Measurements from ENCODE around the gene NMRAL1. TPM values are rescaled to one million over a fixed set of nuclear protein-coding genes. Genes with fewer than 3 reads are reported as not detected.

The NMRAL1 gene
- total RNA-seq: 21.7 and 25.0 TPM in 2 replicates

DNA sequence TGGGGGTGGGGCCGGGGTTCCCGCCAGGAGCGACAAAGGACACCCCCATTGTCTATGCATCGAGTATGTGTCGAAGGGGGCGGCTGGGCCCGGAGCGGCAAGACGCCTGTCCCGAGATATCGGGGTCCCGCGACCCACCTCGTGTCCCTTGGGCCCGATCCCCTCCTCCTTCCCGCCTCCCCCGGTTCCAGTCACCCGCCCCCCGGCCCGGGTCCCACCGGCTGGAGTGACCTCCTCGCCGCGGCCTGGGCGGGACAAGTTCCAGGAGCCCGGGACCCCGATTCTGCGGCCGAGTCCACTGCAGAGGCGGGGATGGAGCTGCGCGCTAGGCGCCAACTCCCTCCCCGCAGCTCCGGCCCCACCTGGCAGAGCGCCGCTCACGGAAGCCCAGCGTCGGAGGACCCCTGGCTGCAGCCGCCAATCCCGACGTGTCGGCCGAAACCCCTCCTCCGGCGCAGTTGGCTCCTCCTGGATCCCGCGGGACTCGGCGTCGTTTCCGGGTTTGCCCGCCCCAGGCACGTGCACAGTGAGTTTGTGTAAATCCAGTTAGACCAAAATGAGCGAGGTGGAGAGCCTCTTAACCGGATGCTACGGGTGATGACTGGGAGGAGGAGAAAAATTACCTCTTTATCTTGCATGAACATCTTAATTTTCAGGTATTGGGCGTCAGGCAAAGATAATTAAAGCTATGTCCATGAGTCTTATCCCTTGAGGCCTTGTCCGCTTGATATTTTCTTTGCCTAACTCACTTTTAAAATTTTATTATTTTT, at the start of gene NMRAL1:
TSS of gene NMRAL1 (minus strand) at position 434 of the 770 bp plus-strand sequence. CDS start 493 bp downstream, outside the sequence.
- Mint-ChIP-seq H3K36me3 (ENCODE audit: low read depth) (peaks cover 13% of the 10 kb centered on the region), H3K4me3 (peak within 1 kb of the TSS; percentile 88), H3K27me3 (ENCODE audit: insufficient read depth) (no peaks in the 10 kb centered on the region), H3K4me1 (ENCODE audit: low read depth) (peaks cover 21% of the 10 kb centered on the region), H3K9me3 (no peaks in the 10 kb centered on the region), H3K27ac (peak within 1 kb of the TSS; percentile 87)
- DNase-seq (ENCODE audit: low spot score): peak; percentile 82
- intact Hi-C loops (cut with micrococcal nuclease): no loop called here

DNA sequence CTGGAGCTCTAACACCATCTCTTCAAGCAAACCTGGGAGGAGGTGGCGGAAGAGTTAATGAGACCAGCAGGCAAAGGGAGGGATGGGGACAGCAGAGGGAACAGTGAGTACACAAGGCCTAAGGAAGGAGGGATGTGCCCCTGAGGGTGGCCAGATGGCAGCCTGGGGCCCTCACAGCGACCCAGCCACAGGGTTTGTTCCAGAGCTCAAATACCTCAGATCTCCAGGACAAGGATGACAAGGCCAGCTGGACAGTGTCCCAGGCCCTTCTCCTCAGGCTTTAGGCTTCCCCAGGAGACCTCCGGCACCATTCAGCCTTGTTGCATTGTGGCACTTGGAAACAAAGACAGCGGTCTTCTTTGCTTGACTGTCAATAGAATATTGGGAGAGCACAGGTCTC, 49.3 kb upstream of the NMRAL1 start:
- Mint-ChIP-seq H3K27me3 (ENCODE audit: insufficient read depth) (peaks cover 2% of the 10 kb centered on the region), H3K36me3 (ENCODE audit: low read depth) (peaks cover 2% of the 10 kb centered on the region), H3K4me3 (no peak overlapping the region), H3K27ac (no peak overlapping the region), H3K4me1 (ENCODE audit: low read depth) (no peaks in the 10 kb centered on the region), H3K9me3 (no peaks in the 10 kb centered on the region)
- no peak for DNase-seq (ENCODE audit: low spot score)
- intact Hi-C loops (cut with micrococcal nuclease): no loop called here

DNA sequence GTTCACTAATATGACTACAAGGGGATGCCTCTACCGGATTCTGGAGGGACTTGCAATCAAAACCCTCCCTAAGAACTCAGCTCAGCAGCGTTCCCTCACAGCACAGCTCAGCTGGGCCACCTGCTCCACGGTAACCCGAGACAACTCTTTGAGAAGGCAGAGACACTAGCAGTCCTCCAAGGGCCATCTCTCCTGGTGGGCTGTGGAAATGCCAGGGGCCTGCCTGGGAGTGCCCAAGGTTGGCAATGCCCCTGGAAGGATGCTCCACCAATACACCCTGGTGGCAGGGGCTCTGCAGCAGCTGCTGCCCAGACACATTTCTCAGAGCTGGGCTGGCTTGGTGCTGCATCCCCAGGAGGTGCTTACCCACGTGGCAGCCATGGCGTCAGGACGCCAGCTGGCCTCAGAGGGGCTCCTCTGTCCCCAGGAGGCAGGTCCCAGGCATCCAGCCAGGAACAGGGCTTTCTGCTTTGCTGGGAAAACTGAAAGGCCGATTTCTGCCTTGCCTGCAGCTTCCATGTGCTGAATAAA, 47.7 kb upstream of the NMRAL1 start:
- Mint-ChIP-seq H3K4me3 (no peak overlapping the region), H3K4me1 (ENCODE audit: low read depth) (no peaks in the 10 kb centered on the region), H3K36me3 (ENCODE audit: low read depth) (peaks cover 3% of the 10 kb centered on the region), H3K27ac (no peak overlapping the region), H3K27me3 (ENCODE audit: insufficient read depth) (peaks cover 2% of the 10 kb centered on the region), H3K9me3 (no peaks in the 10 kb centered on the region)
- DNase-seq (ENCODE audit: low spot score): no peak
- intact Hi-C loops (cut with micrococcal nuclease): no loop called here

DNA sequence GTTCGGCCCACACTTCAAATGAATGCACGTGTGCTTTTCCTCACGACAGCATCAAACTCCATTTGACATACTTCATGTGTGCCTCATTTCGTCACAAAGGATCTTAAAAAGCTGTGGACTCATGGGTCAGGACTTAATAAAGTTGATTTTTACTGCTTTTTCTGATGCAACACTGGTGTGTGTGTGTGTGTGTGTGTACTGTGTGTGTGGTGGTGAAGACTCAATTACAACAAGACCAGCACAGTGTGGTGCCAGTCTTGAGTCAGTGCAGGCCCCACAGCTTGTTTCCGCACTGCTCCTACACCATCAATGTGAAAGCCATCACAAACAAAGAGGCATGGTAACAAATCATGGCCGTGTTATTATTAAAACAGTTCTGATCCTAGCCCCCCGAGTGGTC, 46.5 kb upstream of the NMRAL1 start:
- no peak overlapping the region for H3K4me3 Mint-ChIP-seq
- no peaks in the 10 kb centered on the region for H3K9me3 Mint-ChIP-seq
- intact Hi-C loops (cut with micrococcal nuclease): no loop called here
- no peak overlapping the region for H3K27ac Mint-ChIP-seq
- no peak for DNase-seq (ENCODE audit: low spot score)
- peaks cover 2% of the 10 kb centered on the region for H3K27me3 Mint-ChIP-seq (ENCODE audit: insufficient read depth)
- peaks cover 4% of the 10 kb centered on the region for H3K36me3 Mint-ChIP-seq (ENCODE audit: low read depth)
- H3K4me1 Mint-ChIP-seq (ENCODE audit: low read depth): peaks cover 3% of the 10 kb centered on the region

DNA sequence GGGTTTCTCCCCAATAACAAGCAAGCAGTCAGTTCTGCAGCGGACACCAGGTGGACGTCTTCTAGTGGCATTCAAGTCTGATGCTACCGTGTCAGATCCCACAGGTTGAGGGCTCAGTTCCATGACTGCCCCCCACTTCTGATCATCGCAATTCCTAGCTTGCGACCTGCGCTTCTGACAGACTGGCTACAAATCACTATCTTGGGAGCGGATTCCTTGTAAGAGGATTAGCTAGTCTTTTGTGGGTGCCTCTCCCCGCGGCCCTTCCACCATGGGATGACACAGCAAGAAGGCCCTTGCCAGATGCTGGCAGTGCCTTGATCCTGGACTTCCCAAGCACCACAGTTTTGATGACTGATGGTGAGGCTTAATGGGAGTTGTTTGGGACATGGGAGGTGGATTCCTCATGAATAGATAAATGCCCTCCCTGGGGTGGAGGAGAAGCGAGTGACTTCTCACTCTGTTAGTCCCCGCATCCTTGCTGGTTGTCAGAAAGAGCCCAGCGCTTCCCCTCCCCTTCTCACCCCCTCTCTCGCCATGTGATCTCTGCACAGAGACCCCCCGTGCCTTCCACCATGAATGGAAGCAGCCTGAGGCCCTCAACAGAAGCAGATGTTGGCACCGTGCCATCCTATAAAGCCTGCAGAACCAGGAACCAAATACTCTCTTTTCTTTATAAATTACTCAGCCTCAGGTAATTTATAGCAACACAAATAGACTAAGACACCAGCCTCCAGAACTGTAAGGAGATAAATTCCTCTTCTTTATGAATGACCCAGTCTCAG, 45.0 kb upstream of the NMRAL1 start:
- H3K27ac Mint-ChIP-seq: no peak overlapping the region
- DNase-seq (ENCODE audit: low spot score): no peak
- H3K4me1 Mint-ChIP-seq (ENCODE audit: low read depth): peaks cover 18% of the 10 kb centered on the region
- H3K4me3 Mint-ChIP-seq: no peak overlapping the region
- H3K9me3 Mint-ChIP-seq: no peaks in the 10 kb centered on the region
- H3K27me3 Mint-ChIP-seq (ENCODE audit: insufficient read depth): peaks cover 2% of the 10 kb centered on the region
- intact Hi-C loops (cut with micrococcal nuclease): no loop called here
- peaks cover 8% of the 10 kb centered on the region for H3K36me3 Mint-ChIP-seq (ENCODE audit: low read depth)

DNA sequence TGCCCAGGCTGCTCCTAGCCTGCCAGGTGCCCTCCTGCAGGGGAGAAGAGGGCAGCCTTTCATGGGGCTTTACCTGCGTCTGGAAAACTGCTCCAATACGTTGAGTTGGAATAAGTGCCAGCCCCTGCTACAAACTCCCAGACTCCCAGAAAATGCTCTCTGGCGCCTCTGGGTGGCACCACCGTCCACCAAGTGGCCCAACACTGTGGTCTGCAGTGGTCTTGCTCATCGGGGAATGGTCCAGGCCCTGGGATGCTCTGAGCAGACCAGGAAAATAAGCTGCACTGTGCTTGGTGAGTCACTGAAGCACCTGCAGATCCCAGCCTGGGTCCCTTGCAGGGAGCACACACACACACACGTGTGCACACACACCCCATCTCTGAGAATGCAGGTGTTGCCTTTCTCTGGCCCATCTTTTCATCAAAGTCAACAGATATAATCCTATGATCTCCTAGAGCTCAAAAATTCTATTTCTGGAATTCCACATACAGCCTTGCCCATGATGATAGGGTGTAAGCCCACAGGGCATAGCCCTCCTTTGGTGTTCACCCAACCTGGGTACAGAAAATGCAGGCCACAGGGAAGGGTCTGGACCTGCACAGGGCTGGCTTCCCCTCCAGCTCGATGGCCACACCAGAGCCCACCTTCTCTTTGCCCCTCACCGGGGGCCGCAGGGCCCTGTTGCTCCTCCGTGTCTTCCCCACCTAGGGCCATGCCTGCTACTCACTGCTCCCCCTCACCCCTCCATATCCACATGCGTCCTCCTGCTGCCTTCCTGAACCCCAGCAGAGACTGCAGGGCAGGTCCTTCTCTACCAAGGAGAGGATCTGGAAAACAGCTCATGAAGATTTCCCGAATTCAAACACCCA, 43.6 kb upstream of the NMRAL1 start:
- no peak for DNase-seq (ENCODE audit: low spot score)
- H3K4me3 Mint-ChIP-seq: no peak overlapping the region
- peaks cover 22% of the 10 kb centered on the region for H3K4me1 Mint-ChIP-seq (ENCODE audit: low read depth)
- no peaks in the 10 kb centered on the region for H3K9me3 Mint-ChIP-seq
- peaks cover 8% of the 10 kb centered on the region for H3K36me3 Mint-ChIP-seq (ENCODE audit: low read depth)
- no peaks in the 10 kb centered on the region for H3K27me3 Mint-ChIP-seq (ENCODE audit: insufficient read depth)
- peak overlapping the region; percentile 72 for H3K27ac Mint-ChIP-seq
- intact Hi-C loops (cut with micrococcal nuclease): no loop called here

DNA sequence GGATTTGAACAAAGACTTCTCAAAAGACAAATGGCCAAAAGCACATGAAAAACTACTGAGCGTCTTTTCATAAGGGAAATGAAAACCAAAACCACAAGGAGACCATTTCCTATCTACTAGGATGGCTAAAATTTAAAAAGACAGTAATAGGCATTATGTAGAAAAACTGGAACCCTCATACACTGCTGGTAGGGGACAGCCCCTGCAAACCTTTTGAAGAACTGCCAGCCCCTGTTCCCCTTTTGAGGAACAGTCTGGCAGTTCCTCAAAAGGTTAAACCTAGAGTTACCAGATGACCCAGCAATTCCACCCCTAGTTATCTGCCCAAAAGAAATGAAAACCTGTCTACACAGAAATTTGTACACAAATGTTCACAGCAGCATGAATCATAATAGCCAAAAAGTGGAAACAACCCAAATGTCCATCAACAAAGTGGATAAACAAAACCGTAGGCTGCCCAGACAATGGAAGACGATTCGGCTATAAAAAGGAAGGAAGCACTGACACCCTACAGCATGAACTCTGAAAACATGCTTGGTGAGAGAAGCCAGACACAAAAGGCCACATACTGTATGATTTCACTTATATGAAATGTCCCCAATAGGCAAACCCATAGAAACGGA, 41.3 kb upstream of the NMRAL1 start:
- no peak for DNase-seq (ENCODE audit: low spot score)
- intact Hi-C loops (cut with micrococcal nuclease): loop anchor here (1.0 to 2.0 kb wide), 2 partner anchors 20 to 33 kb away; no protein-coding TSS in a partner anchor
- H3K9me3 Mint-ChIP-seq: no peaks in the 10 kb centered on the region
- H3K27me3 Mint-ChIP-seq (ENCODE audit: insufficient read depth): no peaks in the 10 kb centered on the region
- peaks cover 20% of the 10 kb centered on the region for H3K36me3 Mint-ChIP-seq (ENCODE audit: low read depth)
- H3K27ac Mint-ChIP-seq: peak overlapping the region; percentile 82
- H3K4me1 Mint-ChIP-seq (ENCODE audit: low read depth): peaks cover 22% of the 10 kb centered on the region
- H3K4me3 Mint-ChIP-seq: peak overlapping the region; percentile 69

DNA sequence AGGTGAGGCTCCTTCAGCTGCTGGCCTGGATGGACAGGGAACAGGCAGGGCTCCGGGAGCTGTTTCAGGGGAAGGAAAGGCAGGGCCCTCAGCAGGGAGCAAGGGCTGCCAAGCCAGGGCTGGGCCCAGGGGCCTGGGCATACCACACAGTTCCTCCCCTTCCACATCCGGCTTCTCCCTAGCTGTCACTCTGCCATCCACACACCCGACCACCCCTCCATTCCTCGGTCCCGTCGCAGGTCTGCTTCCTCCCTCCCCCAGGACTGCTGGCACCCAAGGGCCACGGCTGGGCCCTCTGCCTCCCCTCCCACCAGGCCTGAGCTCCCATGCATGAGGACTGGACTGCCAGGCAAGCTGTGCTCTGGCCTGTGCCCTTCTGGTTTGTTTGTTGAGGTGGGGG, 40.2 kb upstream of the NMRAL1 start:
- Mint-ChIP-seq H3K27me3 (ENCODE audit: insufficient read depth) (no peaks in the 10 kb centered on the region), H3K4me1 (ENCODE audit: low read depth) (peaks cover 22% of the 10 kb centered on the region), H3K36me3 (ENCODE audit: low read depth) (peaks cover 26% of the 10 kb centered on the region), H3K4me3 (peak overlapping the region; percentile 69), H3K27ac (peak overlapping the region; percentile 82), H3K9me3 (no peaks in the 10 kb centered on the region)
- intact Hi-C loops (cut with micrococcal nuclease): loop anchor here (1.0 to 2.0 kb wide), 2 partner anchors 21 to 34 kb away; no protein-coding TSS in a partner anchor
- no peak for DNase-seq (ENCODE audit: low spot score)

DNA sequence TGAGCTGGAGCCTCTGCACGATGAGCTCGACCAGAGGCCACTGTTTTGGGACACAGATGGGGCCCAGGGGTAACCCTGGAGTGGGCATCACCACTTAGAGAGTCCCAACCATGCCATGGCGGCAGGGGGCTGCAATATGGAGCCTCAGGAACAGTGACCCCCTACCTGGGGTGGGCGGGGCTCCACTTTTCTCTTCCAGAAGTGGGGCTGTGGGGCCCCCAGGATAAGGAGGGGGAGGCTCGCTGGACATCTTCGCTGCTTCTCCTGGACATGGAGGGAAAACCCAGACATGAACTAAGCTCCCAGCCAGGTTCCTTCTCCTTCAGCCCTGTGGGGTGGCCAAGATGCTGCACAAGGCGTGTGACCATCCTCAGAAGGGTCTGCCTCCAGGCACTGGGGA, 39.5 kb upstream of the NMRAL1 start:
- Mint-ChIP-seq H3K27ac (peak overlapping the region; percentile 34), H3K4me3 (no peak overlapping the region), H3K36me3 (ENCODE audit: low read depth) (peaks cover 28% of the 10 kb centered on the region), H3K9me3 (no peaks in the 10 kb centered on the region), H3K4me1 (ENCODE audit: low read depth) (peaks cover 22% of the 10 kb centered on the region), H3K27me3 (ENCODE audit: insufficient read depth) (no peaks in the 10 kb centered on the region)
- intact Hi-C loops (cut with micrococcal nuclease): loop anchor here (2.0 kb wide), 1 partner anchor 35 kb away; no protein-coding TSS in a partner anchor
- no peak for DNase-seq (ENCODE audit: low spot score)

DNA sequence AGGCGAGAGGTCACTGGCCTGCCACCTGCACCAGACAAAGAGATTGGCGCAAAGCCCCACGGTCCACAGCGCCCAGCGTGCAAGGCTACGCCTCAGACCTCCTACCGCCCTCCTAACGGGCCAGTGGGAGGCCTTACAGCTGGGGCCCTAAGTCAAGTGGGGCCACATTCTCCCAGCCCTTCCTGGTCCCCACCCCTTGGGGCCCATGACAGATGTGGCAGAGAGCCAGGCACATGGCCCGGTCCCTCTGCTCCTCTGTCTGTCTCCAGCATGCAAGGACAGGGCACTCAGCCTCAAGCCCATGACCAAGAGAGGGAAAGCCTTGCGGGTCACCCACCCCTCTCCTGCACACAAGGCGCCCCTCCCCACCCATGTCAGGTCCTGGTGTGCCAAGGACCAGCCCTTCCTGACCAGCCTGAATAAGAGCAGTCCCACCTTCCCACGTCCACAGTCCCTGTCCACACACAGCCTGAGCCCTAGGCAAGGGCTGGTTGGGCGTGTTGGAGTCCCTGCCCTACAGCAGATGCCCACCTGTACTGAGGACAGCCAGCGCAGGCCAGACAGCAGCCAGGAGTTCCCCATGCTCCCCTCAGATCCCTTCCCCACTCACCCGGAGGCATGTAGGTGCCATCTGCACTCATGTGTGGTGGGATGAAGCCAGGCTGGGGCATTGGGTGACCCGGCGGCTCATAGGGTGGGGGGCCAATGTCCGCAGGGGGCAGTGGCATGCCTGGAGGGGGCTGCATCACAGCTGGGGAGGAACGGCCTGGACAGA, 38.8 kb upstream of the NMRAL1 start:
- Mint-ChIP-seq H3K27ac (no peak overlapping the region), H3K36me3 (ENCODE audit: low read depth) (peaks cover 27% of the 10 kb centered on the region), H3K9me3 (no peaks in the 10 kb centered on the region), H3K27me3 (ENCODE audit: insufficient read depth) (no peaks in the 10 kb centered on the region), H3K4me3 (no peak overlapping the region), H3K4me1 (ENCODE audit: low read depth) (peaks cover 22% of the 10 kb centered on the region)
- DNase-seq (ENCODE audit: low spot score): no peak
- intact Hi-C loops (cut with micrococcal nuclease): no loop called here

DNA sequence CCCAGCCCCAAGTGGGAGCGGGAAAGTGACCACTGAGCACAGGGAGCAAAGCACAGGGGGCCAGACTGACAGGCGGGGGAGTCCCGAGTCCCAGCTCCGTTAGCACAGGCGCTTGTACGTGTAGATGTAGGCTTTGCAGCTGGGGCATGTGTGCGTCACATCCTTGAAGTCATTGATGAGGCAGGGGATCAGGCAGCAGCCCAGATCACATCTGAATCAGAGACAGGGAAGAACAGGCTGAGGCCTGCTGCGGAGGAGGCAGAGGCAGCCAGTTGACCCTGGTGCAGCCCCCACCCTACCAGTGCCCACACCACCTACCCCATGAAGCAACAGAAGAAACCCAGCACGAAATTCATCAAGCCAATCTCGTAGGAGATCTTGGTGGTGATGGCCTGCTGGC, 38.0 kb upstream of the NMRAL1 start:
- no peak for DNase-seq (ENCODE audit: low spot score)
- H3K9me3 Mint-ChIP-seq: no peaks in the 10 kb centered on the region
- peaks cover 27% of the 10 kb centered on the region for H3K4me1 Mint-ChIP-seq (ENCODE audit: low read depth)
- H3K36me3 Mint-ChIP-seq (ENCODE audit: low read depth): peaks cover 32% of the 10 kb centered on the region
- no peak overlapping the region for H3K4me3 Mint-ChIP-seq
- no peak overlapping the region for H3K27ac Mint-ChIP-seq
- no peaks in the 10 kb centered on the region for H3K27me3 Mint-ChIP-seq (ENCODE audit: insufficient read depth)
- intact Hi-C loops (cut with micrococcal nuclease): no loop called here
